ENCODE measurements around the gene IFI6. TPM values are rescaled to one million over a fixed set of nuclear protein-coding genes. Genes with fewer than 3 reads are reported as not detected.
"Not testable (repeated sequence)": the region's sequence is repeated elsewhere in the genome, so short reads cannot be mapped to it uniquely, and the experiment has no call there.

IFI6 gene
- total RNA-seq, 1 experiment from 2014 or later, result 75.3 TPM

- peak; percentile 80 for DNase-seq (ENCODE audit: low read depth)
Observed at GRCh38 chr1:27650539-27651175, 21.3 kb downstream of the IFI6 start.

- DNase-seq (ENCODE audit: low read depth), result no peak
Observed at GRCh38 chr1:27650171-27650538, 21.8 kb downstream of the IFI6 start.

GRCh38 chr1:27649306-27649635, 22.7 kb downstream of the IFI6 start:
- no peak for DNase-seq (ENCODE audit: low read depth)

GRCh38 chr1:27648602-27649305, 23.2 kb downstream of the IFI6 start:
- no peak for DNase-seq (ENCODE audit: low read depth)

GRCh38 chr1:27647328-27647727, 24.7 kb downstream of the IFI6 start:
- DNase-seq (ENCODE audit: low read depth), result no peak

GRCh38 chr1:27646676-27647075, 25.3 kb downstream of the IFI6 start:
- peak; percentile 70 for DNase-seq (ENCODE audit: low read depth)

- DNase-seq (ENCODE audit: low read depth), result no peak
Observed at GRCh38 chr1:27645071-27645415, 26.9 kb downstream of the IFI6 start.

- no peak for DNase-seq (ENCODE audit: low read depth)
Observed at GRCh38 chr1:27644369-27645070, 27.5 kb downstream of the IFI6 start.

- DNase-seq (ENCODE audit: low read depth), result peak; percentile 64
Observed at GRCh38 chr1:27643600-27644368, 28.2 kb downstream of the IFI6 start.

GRCh38 chr1:27640514-27640913, 31.5 kb downstream of the IFI6 start:
- not testable (repeated sequence) for DNase-seq (ENCODE audit: low read depth)

- DNase-seq (ENCODE audit: low read depth), result no peak
Observed at GRCh38 chr1:27638805-27639204, 33.2 kb downstream of the IFI6 start.

- DNase-seq (ENCODE audit: low read depth), result no peak
Observed at GRCh38 chr1:27638047-27638734, 33.8 kb downstream of the IFI6 start.

- DNase-seq (ENCODE audit: low read depth), result no peak
Observed at GRCh38 chr1:27635396-27636142, 36.4 kb downstream of the IFI6 start.

- DNase-seq (ENCODE audit: low read depth), result no peak
Observed at GRCh38 chr1:27634985-27635367, 37.0 kb downstream of the IFI6 start, which contains the start of gene FGR. TSS of gene FGR (minus strand) at chr1:27635185. CDS start at chr1:27623916, 11,269 bp downstream.

GRCh38 chr1:27634177-27634984, 37.6 kb downstream of the IFI6 start:
- peak; percentile 28 for DNase-seq (ENCODE audit: low read depth)

GRCh38 chr1:27633640-27634176, 38.3 kb downstream of the IFI6 start:
- DNase-seq (ENCODE audit: low read depth), result no peak

GRCh38 chr1:27633298-27633610, 38.7 kb downstream of the IFI6 start:
- DNase-seq (ENCODE audit: low read depth), result no peak

- DNase-seq (ENCODE audit: low read depth), result no peak
Observed at GRCh38 chr1:27632387-27633297, 39.4 kb downstream of the IFI6 start.
